ENCODE results near the gene EN2. TPM values are rescaled to one million over a fixed set of nuclear protein-coding genes. Genes with fewer than 3 reads are reported as not detected.

EN2 gene
- total and polyA plus RNA-seq, 11 donors = 0.06 to 0.08 TPM; not detected in 9

DNA sequence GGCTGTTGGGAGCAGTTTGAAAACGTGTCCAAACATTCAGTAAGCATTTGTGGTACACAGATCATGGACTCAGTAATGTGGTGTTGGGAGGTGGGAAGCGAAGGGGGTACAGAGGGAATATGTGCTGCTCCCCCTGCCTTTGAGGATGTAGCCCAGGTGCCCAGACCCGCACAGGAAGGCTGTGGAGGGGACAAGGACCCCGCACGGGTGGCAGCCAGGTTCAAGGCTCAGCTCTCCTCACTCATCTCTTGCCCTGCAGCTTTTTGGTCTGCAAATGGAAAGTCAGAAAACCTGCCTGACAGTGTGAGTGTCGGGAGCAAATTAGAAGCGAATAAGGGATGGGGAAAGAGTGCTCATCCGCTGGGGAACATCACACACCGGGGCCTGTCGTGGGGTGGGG, 27.3 kb upstream of the EN2 start:
- DNase-seq = no peak
- no peaks in the 10 kb centered on the region for H3K36me3 ChIP-seq
- TF ChIP-seq, protein P1, sequence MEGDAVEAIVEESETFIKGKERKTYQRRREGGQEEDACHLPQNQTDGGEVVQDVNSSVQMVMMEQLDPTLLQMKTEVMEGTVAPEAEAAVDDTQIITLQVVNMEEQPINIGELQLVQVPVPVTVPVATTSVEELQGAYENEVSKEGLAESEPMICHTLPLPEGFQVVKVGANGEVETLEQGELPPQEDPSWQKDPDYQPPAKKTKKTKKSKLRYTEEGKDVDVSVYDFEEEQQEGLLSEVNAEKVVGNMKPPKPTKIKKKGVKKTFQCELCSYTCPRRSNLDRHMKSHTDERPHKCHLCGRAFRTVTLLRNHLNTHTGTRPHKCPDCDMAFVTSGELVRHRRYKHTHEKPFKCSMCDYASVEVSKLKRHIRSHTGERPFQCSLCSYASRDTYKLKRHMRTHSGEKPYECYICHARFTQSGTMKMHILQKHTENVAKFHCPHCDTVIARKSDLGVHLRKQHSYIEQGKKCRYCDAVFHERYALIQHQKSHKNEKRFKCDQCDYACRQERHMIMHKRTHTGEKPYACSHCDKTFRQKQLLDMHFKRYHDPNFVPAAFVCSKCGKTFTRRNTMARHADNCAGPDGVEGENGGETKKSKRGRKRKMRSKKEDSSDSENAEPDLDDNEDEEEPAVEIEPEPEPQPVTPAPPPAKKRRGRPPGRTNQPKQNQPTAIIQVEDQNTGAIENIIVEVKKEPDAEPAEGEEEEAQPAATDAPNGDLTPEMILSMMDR (IDR thresholded peaks at IDR 0.05) = no peak
- no peak for TF ChIP-seq POLR2A (IDR thresholded peaks at IDR 0.05)
- H3K9me3 ChIP-seq = no peaks in the 10 kb centered on the region
- H3K27ac ChIP-seq = no peak overlapping the region
- no peak overlapping the region for H3K4me3 ChIP-seq
- 62 to 70% (median 67%) methylated on average over 10 of the region's 10 CpGs for WGBS, 4 donors
- no peak for ATAC-seq
- H3K4me1 ChIP-seq = no peaks in the 10 kb centered on the region
- intact Hi-C loops (cut with DNase I) = no loop called here
- H3K27me3 ChIP-seq = peaks cover 0 to 71% (median 7%) of the 10 kb centered on the region in 9 donors

DNA sequence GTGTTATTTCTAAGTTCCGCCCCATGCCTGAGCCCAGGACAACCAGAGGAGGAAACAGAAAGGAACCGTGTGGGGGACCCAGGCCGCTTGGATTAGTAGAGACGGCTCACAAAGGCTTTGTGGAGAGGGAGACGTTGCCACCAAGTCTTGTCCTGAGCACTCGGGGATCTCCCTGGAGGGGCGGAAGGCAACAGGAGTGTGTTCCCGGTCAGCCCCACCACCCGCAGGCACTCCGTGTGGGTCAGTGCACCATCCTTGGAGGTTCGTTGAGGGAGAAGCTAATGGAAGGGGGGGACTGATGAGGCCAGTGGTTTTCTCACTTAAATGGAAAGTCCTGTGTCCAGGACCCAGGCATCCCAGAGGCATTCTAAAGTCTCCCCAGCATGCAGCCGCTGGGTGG, 26.7 kb upstream of the EN2 start:
- ATAC-seq (no peak), DNase-seq (peak in 2 of 5 donors; percentile 4 to 14)
- intact Hi-C loops (cut with DNase I) = no loop called here
- TF ChIP-seq POLR2A (IDR thresholded peaks at IDR 0.05) = no peak
- TF ChIP-seq, protein P1 (IDR thresholded peaks at IDR 0.05) = no peak
- H3K4me3 ChIP-seq = no peak overlapping the region
- H3K27ac ChIP-seq = no peak overlapping the region
- WGBS, 4 donors = 72 to 76% (median 74%) methylated on average over 12 of the region's 12 CpGs
- no peaks in the 10 kb centered on the region for H3K9me3 ChIP-seq
- no peaks in the 10 kb centered on the region for H3K4me1 ChIP-seq
- peaks cover 0 to 71% (median 7%) of the 10 kb centered on the region in 9 donors for H3K27me3 ChIP-seq
- no peaks in the 10 kb centered on the region for H3K36me3 ChIP-seq

DNA sequence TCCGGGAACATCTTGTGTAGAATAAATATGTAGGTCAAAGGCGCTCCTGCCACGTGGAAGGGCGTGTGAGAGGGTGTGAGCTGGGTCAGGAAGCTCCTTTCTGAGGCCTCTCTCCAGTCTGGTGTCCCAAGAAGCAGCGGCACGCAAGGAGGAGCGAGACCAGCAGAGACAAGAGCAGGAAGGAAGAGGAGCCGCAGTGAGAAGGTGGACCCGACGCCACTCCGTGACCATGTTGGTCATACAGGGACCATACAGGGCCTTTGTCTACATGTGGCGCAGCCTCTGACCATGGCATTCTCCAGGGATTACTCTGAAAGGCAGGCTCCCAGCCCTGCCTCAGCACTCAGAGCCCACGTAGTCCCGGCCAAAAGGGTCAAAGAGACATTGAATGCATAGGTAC, 26.2 kb upstream of the EN2 start:
- H3K9me3 ChIP-seq = no peaks in the 10 kb centered on the region
- no peaks in the 10 kb centered on the region for H3K36me3 ChIP-seq
- intact Hi-C loops (cut with DNase I) = no loop called here
- DNase-seq (peak in 2 of 5 donors; percentile 14 to 30), ATAC-seq (no peak)
- no peaks in the 10 kb centered on the region for H3K4me1 ChIP-seq
- H3K4me3 ChIP-seq = no peak overlapping the region
- H3K27ac ChIP-seq = no peak overlapping the region
- H3K27me3 ChIP-seq = peaks cover 0 to 71% (median 8%) of the 10 kb centered on the region in 9 donors
- 80 to 86% (median 82%) methylated on average over 14 of the region's 14 CpGs for WGBS, 4 donors
- TF ChIP-seq, protein P1 (IDR thresholded peaks at IDR 0.05) = no peak
- TF ChIP-seq POLR2A (IDR thresholded peaks at IDR 0.05) = no peak

DNA sequence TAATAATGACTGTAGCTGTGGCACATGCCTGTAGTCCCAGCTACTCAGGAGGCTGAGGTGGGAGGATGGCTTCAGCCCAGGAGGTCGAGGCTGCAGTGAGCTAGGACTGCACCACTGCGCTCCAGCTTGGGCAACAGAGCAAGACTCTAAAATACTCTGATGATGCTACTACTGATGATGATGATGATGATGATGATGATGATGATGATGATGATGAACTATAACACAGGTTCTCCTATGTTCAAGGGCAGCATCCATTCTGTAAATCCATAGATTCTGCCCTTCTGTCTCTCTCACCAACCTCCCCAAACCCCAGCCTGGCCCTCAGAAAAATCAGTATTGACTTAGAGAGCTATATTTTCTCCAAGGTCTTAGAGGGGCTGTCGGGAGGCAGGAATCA, 22.8 kb upstream of the EN2 start:
- 65 to 75% (median 66%) methylated on average over 3 of the region's 3 CpGs for WGBS, 4 donors
- H3K27me3 ChIP-seq = peaks cover 0 to 73% (median 30%) of the 10 kb centered on the region in 9 donors

More for the DNA sequence above, 22.8 kb upstream of the EN2 start:
- no peak for DNase-seq
- Histone ChIP-seq H3K9me3 (no peaks in the 10 kb centered on the region), H3K27ac (no peak overlapping the region), H3K36me3 (no peaks in the 10 kb centered on the region), H3K4me1 (no peaks in the 10 kb centered on the region), H3K4me3 (no peak overlapping the region)
- ATAC-seq = no peak
- intact Hi-C loops (cut with DNase I) = loop anchor here in 1 of 10 donors (5.0 kb wide), 1 partner anchor 52 kb away; no protein-coding TSS in a partner anchor
- TF ChIP-seq POLR2A (IDR thresholded peaks at IDR 0.05) = no peak
- TF ChIP-seq, protein P1 (IDR thresholded peaks at IDR 0.05) = no peak
